HEK293T (cell line): ENCODE results near the gene NUDT14.

Experiments used
- CTCF ChIA-PET: fragments of 350-600 bp; formaldehyde crosslinking; extraction: SDS; loops from one replicate; lab custom pipeline; 2021; ENCODE audit warnings: antibody characterized with exemption, inconsistent platforms; lab: Yijun Ruan, JAX
- POLR2A ChIA-PET: fragments of 350-600 bp; formaldehyde crosslinking; extraction: SDS; loops from one replicate; lab custom pipeline; 2020; ENCODE audit warnings: antibody characterized with exemption, inconsistent platforms; lab: Yijun Ruan, JAX
- DNase-seq: peaks from one replicate; pipeline ENCODE4 v3.0.0; 2012; ENCODE audit warnings: mixed read lengths; ENCODE audit errors: extremely low spot score
- ARNT ChIP-seq: fragments of 450-650 bp; IDR thresholded peaks from 2 replicates; pipeline ENCODE4 v1.6.1; 2017; ENCODE audit warnings: mild to moderate bottlenecking
- BHLHE40 ChIP-seq: fragments of 450-650 bp; IDR thresholded peaks from 2 replicates; pipeline ENCODE4 v1.6.1; 2016; ENCODE audit warnings: mild to moderate bottlenecking, moderate library complexity, borderline replicate concordance
- CTBP1 ChIP-seq: fragments of 450-650 bp; IDR thresholded peaks from 2 replicates; pipeline ENCODE4 v1.6.1; 2016; ENCODE audit warnings: borderline replicate concordance
- ELF4 ChIP-seq: fragments of 450-650 bp; IDR thresholded peaks from 2 replicates; pipeline ENCODE4 v1.6.1; 2017; ENCODE audit warnings: antibody characterized with exemption
- FOXA1 ChIP-seq: fragments of 450-650 bp; IDR thresholded peaks from 2 replicates; pipeline ENCODE4 v1.6.1; 2016; ENCODE audit warnings: mild to moderate bottlenecking
- FOXK2 ChIP-seq: fragments of 450-650 bp; IDR thresholded peaks from 2 replicates; pipeline ENCODE4 v1.6.1; 2016; ENCODE audit warnings: mild to moderate bottlenecking
- FOXM1 ChIP-seq: fragments of 450-650 bp; IDR thresholded peaks from 2 replicates; pipeline ENCODE4 v1.6.1; 2017; ENCODE audit warnings: mild to moderate bottlenecking, borderline replicate concordance
- HDGF ChIP-seq: fragments of 450-650 bp; IDR thresholded peaks from 2 replicates; pipeline ENCODE4 v1.6.1; 2017; ENCODE audit warnings: antibody characterized with exemption, borderline replicate concordance
- L3MBTL2 ChIP-seq: fragments of 450-650 bp; conservative IDR thresholded peaks from 2 replicates; pipeline ENCODE4 v1.6.1; 2016; ENCODE audit warnings: mild to moderate bottlenecking
- LEF1 ChIP-seq: fragments of 450-650 bp; IDR thresholded peaks from 2 replicates; pipeline ENCODE4 v1.6.1; 2017; ENCODE audit warnings: mild to moderate bottlenecking, borderline replicate concordance
- NFRKB ChIP-seq: fragments of 450-650 bp; IDR thresholded peaks from 2 replicates; pipeline ENCODE4 v1.6.1; 2016; ENCODE audit warnings: mild to moderate bottlenecking, moderate library complexity
- SP1 ChIP-seq: fragments of 450-650 bp; IDR thresholded peaks from 2 replicates; pipeline ENCODE4 v1.6.1; 2017
- SUZ12 ChIP-seq: fragments of 450-650 bp; IDR thresholded peaks from 2 replicates; pipeline ENCODE4 v1.6.1; 2016; ENCODE audit warnings: mild to moderate bottlenecking
- TARDBP ChIP-seq: fragments of 450-650 bp; IDR thresholded peaks from 2 replicates; pipeline ENCODE4 v1.6.1; 2016
- ZNF384 ChIP-seq: fragments of 450-650 bp; IDR thresholded peaks from 2 replicates; pipeline ENCODE4 v1.6.1; 2016
- TF ChIP-seq, protein P1 (sequence below): fragments of 450-650 bp; IDR thresholded peaks from 2 replicates; pipeline ENCODE4 v1.6.1; 2016

NUDT14 gene

DNA sequence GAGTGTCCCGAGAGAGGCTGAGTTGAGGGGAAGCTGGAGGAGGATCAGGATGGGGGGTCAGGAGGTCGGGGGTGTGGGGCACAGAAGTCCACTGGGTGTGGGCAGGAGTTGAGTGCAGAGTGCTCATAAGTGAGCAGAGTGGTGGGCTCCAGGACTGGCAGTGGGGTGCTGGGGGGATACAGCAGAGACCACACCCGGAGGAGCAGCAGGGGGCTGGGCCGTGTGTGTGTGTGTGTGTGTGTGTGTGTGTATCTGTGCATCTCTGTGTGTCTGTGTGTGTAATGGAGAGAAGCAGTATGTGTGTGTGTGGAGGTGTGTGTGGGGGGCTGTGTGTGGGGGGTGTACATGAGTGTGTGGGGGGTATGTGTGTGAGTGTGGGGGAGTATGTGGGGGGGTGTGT is 4.9 kb upstream of the NUDT14 start:
- ChIA-PET POLR2A (no interaction called here), CTCF (no interaction called here)
- TF ChIP-seq FOXK2 (no peak), ZNF384 (no peak), L3MBTL2 (no peak), FOXM1 (no peak), HDGF (no peak), LEF1 (no peak), CTBP1 (no peak), ELF4 (no peak), SUZ12 (no peak), ARNT (no peak), NFRKB (no peak)
- TF ChIP-seq, protein P1, sequence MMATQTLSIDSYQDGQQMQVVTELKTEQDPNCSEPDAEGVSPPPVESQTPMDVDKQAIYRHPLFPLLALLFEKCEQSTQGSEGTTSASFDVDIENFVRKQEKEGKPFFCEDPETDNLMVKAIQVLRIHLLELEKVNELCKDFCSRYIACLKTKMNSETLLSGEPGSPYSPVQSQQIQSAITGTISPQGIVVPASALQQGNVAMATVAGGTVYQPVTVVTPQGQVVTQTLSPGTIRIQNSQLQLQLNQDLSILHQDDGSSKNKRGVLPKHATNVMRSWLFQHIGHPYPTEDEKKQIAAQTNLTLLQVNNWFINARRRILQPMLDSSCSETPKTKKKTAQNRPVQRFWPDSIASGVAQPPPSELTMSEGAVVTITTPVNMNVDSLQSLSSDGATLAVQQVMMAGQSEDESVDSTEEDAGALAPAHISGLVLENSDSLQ: no peak
- no peak for DNase-seq

DNA sequence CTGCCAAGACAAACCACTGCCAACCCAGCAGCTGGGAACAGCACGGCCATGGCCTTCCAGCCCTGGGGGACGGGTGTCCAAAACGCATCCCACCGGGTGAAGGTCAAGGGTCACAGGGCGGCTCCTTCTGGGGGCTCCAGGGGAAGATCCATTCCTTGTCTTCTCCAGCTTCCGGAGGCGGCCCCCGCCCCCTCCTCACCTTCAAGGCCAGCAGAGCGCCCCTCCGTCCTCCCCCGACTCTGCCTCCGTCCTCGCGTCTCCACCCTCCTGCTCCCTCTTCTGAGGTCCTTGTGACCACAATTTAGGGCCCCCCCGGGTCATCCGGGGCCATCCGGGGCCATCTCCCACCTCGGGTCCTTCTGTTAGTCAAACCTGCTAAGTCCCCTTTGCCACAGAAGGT is 3.9 kb upstream of the NUDT14 start:
- DNase-seq: no peak
- POLR2A ChIA-PET: interaction anchor here (1.1 kb wide), 1 partner anchor 13 kb away, joined by 3 read pairs; no protein-coding TSS in a partner anchor
- CTCF ChIA-PET: interaction anchor here (0.9 to 1.0 kb wide), 2 partner anchors 53 to 98 kb away, joined by 3 read pairs; no protein-coding TSS in a partner anchor
- TF ChIP-seq FOXK2 (no peak), FOXA1 (no peak), LEF1 (no peak), SP1 (no peak), TARDBP (no peak), ELF4 (no peak), ZNF384 (no peak), HDGF (no peak), NFRKB (no peak), L3MBTL2 (no peak)
- TF ChIP-seq, protein P1: no peak

DNA sequence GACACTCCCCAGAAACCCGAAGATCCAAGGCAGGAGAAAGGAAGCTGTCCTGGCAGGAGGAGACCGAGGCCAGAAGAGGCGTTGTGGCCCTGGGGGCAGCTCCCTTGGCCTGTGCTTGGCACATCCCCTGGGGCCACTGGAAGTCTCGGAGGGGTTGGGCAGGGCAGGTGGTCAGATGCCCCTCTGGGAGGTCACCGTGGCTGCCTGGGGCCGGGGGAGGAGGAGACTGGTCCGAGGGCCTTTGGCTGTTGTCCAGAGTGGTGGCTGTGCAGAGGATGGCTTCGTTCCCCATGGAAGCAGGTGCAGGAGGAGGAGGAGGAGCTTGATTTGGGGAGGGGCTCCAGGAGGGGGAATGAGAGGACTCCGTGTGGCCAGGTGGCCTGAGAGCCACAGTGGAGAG is 3.3 kb upstream of the NUDT14 start:
- POLR2A ChIA-PET: interaction anchor here (1.1 kb wide), 1 partner anchor 12 kb away, joined by 3 read pairs; no protein-coding TSS in a partner anchor
- CTCF ChIA-PET: interaction anchor here (0.9 to 1.0 kb wide), 3 partner anchors 52 to 97 kb away, joined by 3 read pairs; no protein-coding TSS in a partner anchor
- DNase-seq: no peak
- no peak for TF ChIP-seq HDGF
- TF ChIP-seq, protein P1: no peak
- TF ChIP-seq ELF4: no peak

DNA sequence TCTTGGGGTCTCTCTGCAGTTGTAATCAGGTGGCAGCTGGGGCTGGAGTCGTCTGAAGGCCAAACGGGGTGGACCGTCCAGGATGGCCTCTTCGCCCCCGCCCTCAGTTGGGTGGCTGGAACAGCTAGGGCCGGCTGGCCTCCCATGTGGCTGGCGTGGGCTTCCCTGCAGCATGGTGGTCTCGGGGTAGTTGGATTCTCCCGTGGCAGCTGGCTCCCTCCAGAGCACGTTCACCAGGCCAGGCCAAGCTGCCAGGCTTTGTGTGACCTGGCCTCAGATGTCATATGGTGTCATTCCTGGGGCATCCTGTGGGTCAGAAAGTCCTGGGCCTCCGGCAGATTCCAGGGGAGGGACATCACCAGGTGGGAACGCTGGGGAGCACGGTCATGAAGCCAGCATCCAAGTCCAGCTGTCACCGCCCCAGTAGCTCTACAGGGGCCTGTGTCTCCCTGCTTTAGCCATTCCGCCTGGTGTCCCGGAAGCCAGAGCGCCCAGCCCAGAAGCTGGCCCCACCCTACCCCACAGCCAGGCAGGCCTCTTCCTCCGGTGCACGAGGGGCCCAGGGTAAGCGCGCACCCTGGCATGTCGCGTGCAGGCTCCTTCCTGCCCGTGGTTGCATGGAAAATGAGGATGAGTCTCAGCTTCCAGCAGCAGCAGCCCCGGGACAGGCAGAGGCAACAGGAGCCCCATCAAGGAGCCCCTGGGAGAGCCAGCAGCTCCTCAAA is 1.3 kb upstream of the NUDT14 start:
- TF ChIP-seq BHLHE40 (no peak), SP1 (no peak), L3MBTL2 (no peak), TARDBP (no peak), ELF4 (no peak), FOXM1 (no peak)
- TF ChIP-seq, protein P1: no peak
- DNase-seq: no peak
- POLR2A ChIA-PET: interaction anchor here (1.2 to 3.8 kb wide), 2 partner anchors 11 to 215 kb away, joined by 3 to 21 read pairs; no protein-coding TSS in a partner anchor
- CTCF ChIA-PET: interaction anchor here (0.8 to 2.8 kb wide), 3 partner anchors 10 to 19 kb away, joined by 3 to 10 read pairs (median 4); no protein-coding TSS in a partner anchor

DNA sequence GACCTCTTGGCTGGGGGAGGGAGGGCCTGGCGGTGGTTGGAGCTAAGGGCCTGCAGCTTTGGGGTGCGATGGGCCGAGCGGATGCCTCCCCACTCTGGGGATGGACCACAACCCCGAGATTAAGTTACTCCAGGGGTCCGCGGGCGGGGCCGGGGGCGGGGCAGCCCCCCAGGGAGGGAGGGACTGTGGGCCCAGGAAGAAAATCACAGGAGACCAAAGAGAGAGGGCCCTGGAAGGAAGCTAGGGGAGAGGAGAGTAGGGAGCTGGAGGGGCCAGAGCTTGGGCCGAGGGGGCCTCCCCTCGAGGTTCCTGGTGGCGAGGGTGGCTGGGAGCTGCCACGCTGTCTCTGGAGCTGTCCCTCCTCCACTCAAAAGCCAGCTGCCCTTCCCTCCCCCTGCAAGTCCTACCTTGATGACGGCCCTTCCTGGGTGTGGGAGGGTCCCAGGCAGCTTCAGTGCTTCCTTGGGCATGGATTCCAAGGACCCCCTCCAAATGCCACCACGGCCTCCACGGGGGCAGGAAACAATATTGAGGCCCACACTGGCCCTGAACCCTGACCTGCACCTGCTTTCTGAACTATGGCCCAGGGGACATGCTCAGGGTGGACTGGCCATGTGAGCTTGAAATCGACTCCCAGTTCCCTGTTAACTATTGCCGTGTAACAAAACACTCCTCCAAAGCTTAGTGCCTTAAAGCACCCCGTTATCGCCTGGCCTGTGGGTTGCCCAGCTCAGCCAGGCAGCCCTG is 610 bp upstream of the NUDT14 start:
- CTCF ChIA-PET: interaction anchor here (0.8 to 2.8 kb wide), 3 partner anchors 9 to 18 kb away, joined by 3 to 10 read pairs (median 4); no protein-coding TSS in a partner anchor
- DNase-seq: no peak
- no peak for TF ChIP-seq SP1
- no peak for TF ChIP-seq BHLHE40
- TF ChIP-seq TARDBP: no peak
- TF ChIP-seq FOXM1: no peak
- TF ChIP-seq ELF4: no peak
- no peak for TF ChIP-seq LEF1
- TF ChIP-seq ARNT: no peak
- POLR2A ChIA-PET: interaction anchor here (1.2 to 3.8 kb wide), 2 partner anchors 11 to 216 kb away, joined by 3 to 21 read pairs; no protein-coding TSS in a partner anchor
